ENCODE measurements around the gene EML3.

GRCh38 chr11:62605467-62605866 is 7.1 kb downstream of the EML3 start:
- no peak for TF ChIP-seq CTCF (IDR thresholded peaks at IDR 0.05)
- TF ChIP-seq POLR2A (IDR thresholded peaks at IDR 0.05), result no peak
